Measurements from ENCODE around the gene ITGAE. TPM values are rescaled to one million over a fixed set of nuclear protein-coding genes. Genes with fewer than 3 reads are reported as not detected.

Gene ITGAE
- total and polyA plus RNA-seq, 10 of the 15 experiments (the other 5 are each of a cell fraction or from before 2014, with no cell fraction given), result 13.1 to 161 (median 34.8) TPM

DNA sequence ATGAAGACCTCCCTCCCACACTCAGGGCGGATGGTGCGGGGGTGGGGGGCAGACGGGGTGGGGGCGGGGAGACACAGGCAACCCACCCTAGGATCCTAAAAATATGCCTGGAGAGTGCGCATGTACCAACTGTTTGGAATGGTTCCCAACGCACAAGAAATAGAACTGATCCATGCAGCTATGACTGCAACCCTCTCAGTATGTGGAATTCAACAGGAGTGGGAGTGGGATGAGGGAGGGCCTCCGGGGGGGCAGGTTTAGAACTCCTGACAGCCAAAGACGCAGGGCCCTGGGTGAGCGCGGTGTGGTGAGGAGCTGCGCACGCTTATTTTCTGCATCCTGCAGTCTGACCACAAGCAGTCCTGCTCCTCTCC lies 103.9 kb downstream of the ITGAE start:
- no peak for FAIRE-seq
- DNase-seq (ENCODE audit: low read depth, low spot score), result no peak
- no peak overlapping the region for H3K9ac ChIP-seq (ENCODE audit: control insufficient read depth, insufficient read depth, low read length)
- RAD21 ChIA-PET (ENCODE audit: unreplicated experiment), result interaction anchor here (1.3 to 2.5 kb wide), 4 partner anchors 14 to 35 kb away, joined by 3 to 23 read pairs (median 9); no protein-coding TSS in a partner anchor
- no peak overlapping the region for H3K4me3 ChIP-seq
- POLR2A ChIA-PET, result interaction anchor here (1.0 to 2.3 kb wide), 4 partner anchors 10 to 30 kb away, joined by 3 to 8 read pairs (median 4); no protein-coding TSS in a partner anchor
- TF ChIP-seq SREBF2 (IDR thresholded peaks at IDR 0.05; ENCODE audit: low read length) (no peak), MEF2A (IDR thresholded peaks at IDR 0.05; ENCODE audit: insufficient read depth, low read depth, low read length) (no peak), KDM1A (IDR thresholded peaks at IDR 0.05; ENCODE audit: borderline replicate concordance) (no peak), ZBTB33 (IDR thresholded peaks at IDR 0.05) (no peak), GABPA (IDR thresholded peaks at IDR 0.05; ENCODE audit: low read depth) (no peak), ZNF274 (IDR thresholded peaks at IDR 0.05; ENCODE audit: insufficient read depth, insufficient read length) (no peak), ETV6 (conservative IDR thresholded peaks at IDR 0.05 in 1 of 2, IDR thresholded peaks at IDR 0.05 in 1 of 2; ENCODE audit: borderline replicate concordance in 1 of 2, low read depth in 1 of 2) (no peak), SPI1 (IDR thresholded peaks at IDR 0.05; ENCODE audit: borderline replicate concordance, insufficient read depth, low read depth, low read length) (no peak), HDAC2 (IDR thresholded peaks at IDR 0.05) (no peak), RFX5 (IDR thresholded peaks at IDR 0.05; ENCODE audit: low read depth, low read length) (no peak), RAD21 (IDR thresholded peaks at IDR 0.05; ENCODE audit: insufficient read depth, low read depth, low read length) (no peak), HDAC6 (IDR thresholded peaks at IDR 0.05; ENCODE audit: unreplicated experiment) (no peak), PAX5 (IDR thresholded peaks at IDR 0.05; ENCODE audit: borderline replicate concordance, low read depth, low read length) (no peak), RAD51 (IDR thresholded peaks at IDR 0.05) (no peak), SMC3 (IDR thresholded peaks at IDR 0.05; ENCODE audit: borderline replicate concordance, low read length) (no peak)
- TF ChIP-seq, protein P1, sequence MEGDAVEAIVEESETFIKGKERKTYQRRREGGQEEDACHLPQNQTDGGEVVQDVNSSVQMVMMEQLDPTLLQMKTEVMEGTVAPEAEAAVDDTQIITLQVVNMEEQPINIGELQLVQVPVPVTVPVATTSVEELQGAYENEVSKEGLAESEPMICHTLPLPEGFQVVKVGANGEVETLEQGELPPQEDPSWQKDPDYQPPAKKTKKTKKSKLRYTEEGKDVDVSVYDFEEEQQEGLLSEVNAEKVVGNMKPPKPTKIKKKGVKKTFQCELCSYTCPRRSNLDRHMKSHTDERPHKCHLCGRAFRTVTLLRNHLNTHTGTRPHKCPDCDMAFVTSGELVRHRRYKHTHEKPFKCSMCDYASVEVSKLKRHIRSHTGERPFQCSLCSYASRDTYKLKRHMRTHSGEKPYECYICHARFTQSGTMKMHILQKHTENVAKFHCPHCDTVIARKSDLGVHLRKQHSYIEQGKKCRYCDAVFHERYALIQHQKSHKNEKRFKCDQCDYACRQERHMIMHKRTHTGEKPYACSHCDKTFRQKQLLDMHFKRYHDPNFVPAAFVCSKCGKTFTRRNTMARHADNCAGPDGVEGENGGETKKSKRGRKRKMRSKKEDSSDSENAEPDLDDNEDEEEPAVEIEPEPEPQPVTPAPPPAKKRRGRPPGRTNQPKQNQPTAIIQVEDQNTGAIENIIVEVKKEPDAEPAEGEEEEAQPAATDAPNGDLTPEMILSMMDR (IDR thresholded peaks at IDR 0.05 in 2 of 3, conservative IDR thresholded peaks at IDR 0.05 in 1 of 3; ENCODE audit: control insufficient read depth in 2 of 3, extremely low read depth in 1 of 3, insufficient read depth in 1 of 3, low read depth in 3 of 3, low read length in 3 of 3), result no peak
- TF ChIP-seq, protein P2, sequence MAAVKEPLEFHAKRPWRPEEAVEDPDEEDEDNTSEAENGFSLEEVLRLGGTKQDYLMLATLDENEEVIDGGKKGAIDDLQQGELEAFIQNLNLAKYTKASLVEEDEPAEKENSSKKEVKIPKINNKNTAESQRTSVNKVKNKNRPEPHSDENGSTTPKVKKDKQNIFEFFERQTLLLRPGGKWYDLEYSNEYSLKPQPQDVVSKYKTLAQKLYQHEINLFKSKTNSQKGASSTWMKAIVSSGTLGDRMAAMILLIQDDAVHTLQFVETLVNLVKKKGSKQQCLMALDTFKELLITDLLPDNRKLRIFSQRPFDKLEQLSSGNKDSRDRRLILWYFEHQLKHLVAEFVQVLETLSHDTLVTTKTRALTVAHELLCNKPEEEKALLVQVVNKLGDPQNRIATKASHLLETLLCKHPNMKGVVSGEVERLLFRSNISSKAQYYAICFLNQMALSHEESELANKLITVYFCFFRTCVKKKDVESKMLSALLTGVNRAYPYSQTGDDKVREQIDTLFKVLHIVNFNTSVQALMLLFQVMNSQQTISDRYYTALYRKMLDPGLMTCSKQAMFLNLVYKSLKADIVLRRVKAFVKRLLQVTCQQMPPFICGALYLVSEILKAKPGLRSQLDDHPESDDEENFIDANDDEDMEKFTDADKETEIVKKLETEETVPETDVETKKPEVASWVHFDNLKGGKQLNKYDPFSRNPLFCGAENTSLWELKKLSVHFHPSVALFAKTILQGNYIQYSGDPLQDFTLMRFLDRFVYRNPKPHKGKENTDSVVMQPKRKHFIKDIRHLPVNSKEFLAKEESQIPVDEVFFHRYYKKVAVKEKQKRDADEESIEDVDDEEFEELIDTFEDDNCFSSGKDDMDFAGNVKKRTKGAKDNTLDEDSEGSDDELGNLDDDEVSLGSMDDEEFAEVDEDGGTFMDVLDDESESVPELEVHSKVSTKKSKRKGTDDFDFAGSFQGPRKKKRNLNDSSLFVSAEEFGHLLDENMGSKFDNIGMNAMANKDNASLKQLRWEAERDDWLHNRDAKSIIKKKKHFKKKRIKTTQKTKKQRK (IDR thresholded peaks at IDR 0.05; ENCODE audit: low read depth, low read length), result no peak
- SMC1A ChIA-PET (ENCODE audit: uncharacterized antibody, unreplicated experiment), result interaction anchor here (1.7 to 3.4 kb wide), 2 partner anchors 13 to 30 kb away, joined by 4 to 17 read pairs; no protein-coding TSS in a partner anchor
- H3K36me3 ChIP-seq (ENCODE audit: control insufficient read depth in 2 of 2, insufficient read depth in 2 of 2, low read length in 1 of 2), result no peaks in the 10 kb centered on the region
- in situ Hi-C loops (cut with MboI), result no loop called here
- H3K4me1 ChIP-seq (ENCODE audit: control insufficient read depth, insufficient read depth, low read length), result peaks cover 32% of the 10 kb centered on the region
- peaks cover 14% of the 10 kb centered on the region; the same call in 2 of the 3 replicates for H3K9me3 ChIP-seq (replicated peaks; ENCODE audit: control insufficient read depth, insufficient read depth, low read length)
- no peak overlapping the region for H2AFZ ChIP-seq (ENCODE audit: control insufficient read depth, low read depth, low read length)
- no peak for ATAC-seq
- H3K79me2 ChIP-seq (ENCODE audit: control insufficient read depth, insufficient read depth, low read length), result peaks cover 13% of the 10 kb centered on the region
- no TSS peak for BruUV-seq (replicated peaks)
- no peaks in the 10 kb centered on the region for H4K20me1 ChIP-seq (ENCODE audit: control insufficient read depth, insufficient read depth)
- CTCF ChIA-PET, result interaction anchor here (0.6 to 1.3 kb wide), 4 partner anchors 26 to 130 kb away, joined by 3 to 4 read pairs (median 4); no protein-coding TSS in a partner anchor
- no peak overlapping the region; the same call in 1 of the 2 replicates for H3K4me2 ChIP-seq (ENCODE audit: control insufficient read depth, insufficient read depth)
- H3K27ac ChIP-seq (ENCODE audit: control insufficient read depth, insufficient read depth), result no peak overlapping the region
- WGBS (ENCODE audit: insufficient coverage, insufficient replicate concordance, low lambda C conversion rate, missing lambda C conversion rate), result 61% methylated on average over 11 of the region's 12 CpGs
- intact Hi-C loops (cut with micrococcal nuclease; ENCODE audit: unreplicated experiment), result no loop called here
- no peaks in the 10 kb centered on the region for H3K27me3 ChIP-seq (replicated peaks in 1 of 2; ENCODE audit: control insufficient read depth in 2 of 2, insufficient read depth in 2 of 2, low read length in 1 of 2)

Data from GM12878 (cell line).